Spleen (tissue), 7 donors: ENCODE measurements around the gene FLT1.

Experiments
- CTCF ChIP-seq, 11 experiments: fragments of 200-600 bp in 7 of 11; fragments of 450-650 bp in 4 of 11; sonication (generic) in 4 of 11; IDR thresholded peaks in 8 of 11; conservative IDR thresholded peaks in 3 of 11; 1 replicate in 7 of 11; 2 replicates in 4 of 11; pipeline versions ENCODE4 v1.4.0 to v1.8.0; 2016 to 2021; ENCODE audit warnings: antibody characterized with exemption in 11 of 11, inconsistent platforms in 4 of 11, mild to moderate bottlenecking in 1 of 11
- POLR2A ChIP-seq, 3 donors: fragments of 450-650 bp; IDR thresholded peaks; one replicate each; pipeline ENCODE4 v1.5.1; 2017; ENCODE audit warnings: antibody characterized with exemption in 3 of 3, mild to moderate bottlenecking in 1 of 3
- donor health status: DM: no; HTN: no; CAD: no; lungs with moderate emphysema.
- donor health status: DM: no; HTN: no; CAD: no.
- donor health status: DM: no; HTN: no; CAD: no.

GRCh38 chr13:28252547-28252946 is 242.4 kb downstream of the FLT1 start:
- TF ChIP-seq CTCF (IDR thresholded peaks at IDR 0.05 in 8 of 11, conservative IDR thresholded peaks at IDR 0.05 in 3 of 11) (no peak), POLR2A (IDR thresholded peaks at IDR 0.05) (no peak)
